Right lobe of liver (tissue), 6 donors: Measurements from ENCODE around the gene SLCO2A1. TPM values are rescaled to one million over a fixed set of nuclear protein-coding genes. Genes with fewer than 3 reads are reported as not detected.

Experiments used
- ATAC-seq, 4 donors: fragments of 200-7000 bp; cut with Tn5 transposase; one replicate each; pipeline ENCODE4 v1.9.1; 2020; ENCODE audit warnings: mild to moderate bottlenecking in 4 of 4, moderate library complexity in 4 of 4
- DNase-seq, 3 donors: peaks; one replicate each; pipeline ENCODE4 v3.0.0-alpha.2; 2020
- H3K27ac ChIP-seq, 3 donors: fragments of 200-600 bp; one replicate each; pipeline ENCODE4 v1.8.0; 2022
- H3K27me3 ChIP-seq, 2 donors: fragments of 200-600 bp; one replicate each; pipeline ENCODE4 v1.8.0; 2022
- H3K36me3 ChIP-seq, 4 donors: fragments of 200-600 bp; sonication (generic) in 1 of 4; one replicate each; pipeline versions ENCODE4 v1.5.1 to v1.8.0; 2017 to 2022; ENCODE audit warnings: control low read depth in 1 of 4
- H3K4me1 ChIP-seq, 4 donors: fragments of 200-600 bp; sonication (generic) in 1 of 4; one replicate each; pipeline versions ENCODE4 v1.5.1 to v1.8.0; 2017 to 2022; ENCODE audit warnings: control low read depth in 1 of 4
- H3K4me3 ChIP-seq, 3 donors: fragments of 200-600 bp; one replicate each; pipeline ENCODE4 v1.8.0; 2022
- H3K9me3 ChIP-seq, 4 donors: fragments of 200-600 bp; sonication (generic) in 1 of 4; one replicate each; pipeline versions ENCODE4 v1.5.1 to v1.8.0; 2017 to 2022; ENCODE audit warnings: control low read depth in 1 of 4
- CTCF ChIP-seq, 4 donors: fragments of 200-600 bp in 3 of 4; fragments of 450-650 bp in 1 of 4; IDR thresholded peaks; one replicate each; pipeline versions ENCODE4 v1.5.1 to v1.8.0; 2016 to 2022; ENCODE audit warnings: antibody characterized with exemption in 4 of 4, mild to moderate bottlenecking in 2 of 4
- POLR2A ChIP-seq: fragments of 450-650 bp; IDR thresholded peaks from one replicate; pipeline ENCODE4 v1.6.1; 2017; ENCODE audit warnings: antibody characterized with exemption, mild to moderate bottlenecking
- WGBS: methylation state at CpG from one replicate; pipeline ENCODE4 v1.1.6; 2018; ENCODE audit warnings: low coverage, low lambda C conversion rate; ENCODE audit not compliant: insufficient coverage; ENCODE audit errors: missing lambda C conversion rate; 5-methylcytosine and 5-hydroxymethylcytosine counted together
- intact Hi-C, 2 donors: fragments of 100-400 bp; cut with DNase I; formaldehyde crosslinking; loops; one replicate each; pipeline versions ENCODE4 v1.11.2 to v1.14.1; 2022
- total RNA-seq, 6 experiments: library from RNA; depleted of rRNA in 2 of 6; stranded (reverse); fragments of >200 nt in 2 of 6; fragmentation: NEBNext Ultra II Directional in 3 of 6; extraction: Animal tissue kit (Norgen Biotek cat#: 25700) in 3 of 6; gene quantifications; one replicate each; pipeline versions ENCODE4 v1.1.0 to v1.2.4, GENCODE V29; 2016 to 2023
- donor health status: DM: no; HTN: yes; CAD: no.
- donor health status: DM: no; HTN: no; CAD: no.
- donor health status: DM: no; HTN: no; CAD: no.
- donor health status: DM: no; HTN: yes; CAD: no.
- donor health status: DM: no; HTN: yes; CAD: no.

Gene SLCO2A1
- total RNA-seq, 6 experiments from 2014 or later: 0.71 to 4.4 (median 1.5) TPM

- no peak overlapping the region for H3K4me3 ChIP-seq
- peak in 1 of 4 donors; percentile 14 for ATAC-seq
- H3K27ac ChIP-seq: no peak overlapping the region
Measured at GRCh38 chr3:134067531-134068161, 37.9 kb upstream of the SLCO2A1 start.

GRCh38 chr3:134066651-134067530, 37.2 kb upstream of the SLCO2A1 start:
- DNase-seq (peak in 1 of 3 donors; percentile 39), ATAC-seq (peak in 3 of 4 donors; percentile 23 to 66 (median 32))
- Histone ChIP-seq H3K27ac (no peak overlapping the region), H3K4me3 (no peak overlapping the region), H3K36me3 (no peaks in the 10 kb centered on the region), H3K27me3 (no peaks in the 10 kb centered on the region), H3K4me1 (no peaks in the 10 kb centered on the region), H3K9me3 (no peaks in the 10 kb centered on the region)
- TF ChIP-seq CTCF (IDR thresholded peaks at IDR 0.05) (no peak), POLR2A (no peak)
- intact Hi-C loops: no loop called here
- 26% methylated on average over 3 of the region's 8 CpGs for WGBS

More at GRCh38 chr3:134067531-134068161, 37.9 kb upstream of the SLCO2A1 start:
- no peaks in the 10 kb centered on the region for H3K4me1 ChIP-seq
- WGBS: 100% methylated on average over 1 of the region's 14 CpGs
- TF ChIP-seq POLR2A (no peak), CTCF (IDR thresholded peaks at IDR 0.05) (no peak)
- H3K36me3 ChIP-seq: no peaks in the 10 kb centered on the region
- intact Hi-C loops: no loop called here
- DNase-seq: peak in 1 of 3 donors; percentile 32
- H3K9me3 ChIP-seq: no peaks in the 10 kb centered on the region
- no peaks in the 10 kb centered on the region for H3K27me3 ChIP-seq

GRCh38 chr3:134066158-134066541, 36.4 kb upstream of the SLCO2A1 start:
- ATAC-seq (peak in 1 of 4 donors; percentile 7), DNase-seq (peak in 1 of 3 donors; percentile 39)
- Histone ChIP-seq H3K4me1 (no peaks in the 10 kb centered on the region), H3K9me3 (no peaks in the 10 kb centered on the region), H3K4me3 (no peak overlapping the region), H3K27me3 (no peaks in the 10 kb centered on the region), H3K36me3 (no peaks in the 10 kb centered on the region), H3K27ac (no peak overlapping the region)
- intact Hi-C loops: no loop called here
- WGBS: 65% methylated on average over 5 of the region's 7 CpGs
- TF ChIP-seq CTCF (IDR thresholded peaks at IDR 0.05) (no peak), POLR2A (no peak)

- ATAC-seq (no peak), DNase-seq (peak in 1 of 3 donors; percentile 19)
- no peaks in the 10 kb centered on the region for H3K4me1 ChIP-seq
- intact Hi-C loops: no loop called here
- H3K27ac ChIP-seq: no peak overlapping the region
- H3K36me3 ChIP-seq: no peaks in the 10 kb centered on the region
- H3K9me3 ChIP-seq: no peaks in the 10 kb centered on the region
- no peak for TF ChIP-seq POLR2A
- no peak for TF ChIP-seq CTCF (IDR thresholded peaks at IDR 0.05)
- H3K4me3 ChIP-seq: no peak overlapping the region
- WGBS: 41% methylated on average over 8 of the region's 9 CpGs
- no peaks in the 10 kb centered on the region for H3K27me3 ChIP-seq
Measured at GRCh38 chr3:134065252-134066157, 35.8 kb upstream of the SLCO2A1 start.
